RPMI8226 (cell line): Measurements from ENCODE around the gene PAX2.

Source experiments
- DNase-seq: peaks from one replicate; pipeline ENCODE4 v3.0.0-alpha.2; 2015

Gene PAX2

DNA sequence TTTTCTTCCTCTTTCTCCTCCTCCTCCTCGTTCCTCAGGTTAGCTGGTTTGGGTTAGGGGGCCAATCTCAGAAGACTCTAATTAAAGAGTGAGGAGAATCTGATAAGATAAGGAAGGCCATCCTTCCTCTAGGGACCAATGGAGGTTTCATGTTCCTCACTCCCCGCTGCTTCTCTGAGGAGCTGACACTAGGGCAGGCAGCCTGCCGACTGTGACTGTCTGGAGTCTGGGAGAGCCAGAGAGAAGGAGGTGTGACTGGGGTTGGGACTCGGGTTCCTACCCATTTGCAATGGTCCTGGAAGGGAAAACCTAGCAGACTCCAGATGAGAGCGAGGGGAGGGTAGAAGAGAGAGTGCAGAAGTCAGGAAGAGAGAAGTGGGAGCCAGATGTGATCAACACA is 15.3 kb downstream of the PAX2 start:
- no peak for DNase-seq

DNA sequence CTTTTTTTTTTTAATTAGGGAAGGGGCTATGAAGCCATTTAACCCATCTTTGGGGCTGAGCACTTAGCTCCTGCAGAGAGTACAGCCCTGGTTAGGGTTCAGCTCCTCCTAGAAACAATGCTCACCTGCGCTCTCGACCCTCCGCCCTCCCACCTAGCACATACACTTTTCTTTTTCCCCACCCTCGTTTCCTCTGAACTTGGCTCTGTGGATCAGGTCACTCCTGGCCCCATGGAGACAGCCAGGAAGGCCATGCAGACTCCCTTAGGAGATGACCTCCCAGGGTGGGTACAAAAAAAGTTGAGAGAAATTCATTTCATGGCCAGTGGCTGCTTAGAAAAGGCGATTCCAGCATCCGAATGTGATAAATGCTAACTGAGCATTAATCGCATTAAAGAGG is 15.8 kb downstream of the PAX2 start:
- no peak for DNase-seq

DNA sequence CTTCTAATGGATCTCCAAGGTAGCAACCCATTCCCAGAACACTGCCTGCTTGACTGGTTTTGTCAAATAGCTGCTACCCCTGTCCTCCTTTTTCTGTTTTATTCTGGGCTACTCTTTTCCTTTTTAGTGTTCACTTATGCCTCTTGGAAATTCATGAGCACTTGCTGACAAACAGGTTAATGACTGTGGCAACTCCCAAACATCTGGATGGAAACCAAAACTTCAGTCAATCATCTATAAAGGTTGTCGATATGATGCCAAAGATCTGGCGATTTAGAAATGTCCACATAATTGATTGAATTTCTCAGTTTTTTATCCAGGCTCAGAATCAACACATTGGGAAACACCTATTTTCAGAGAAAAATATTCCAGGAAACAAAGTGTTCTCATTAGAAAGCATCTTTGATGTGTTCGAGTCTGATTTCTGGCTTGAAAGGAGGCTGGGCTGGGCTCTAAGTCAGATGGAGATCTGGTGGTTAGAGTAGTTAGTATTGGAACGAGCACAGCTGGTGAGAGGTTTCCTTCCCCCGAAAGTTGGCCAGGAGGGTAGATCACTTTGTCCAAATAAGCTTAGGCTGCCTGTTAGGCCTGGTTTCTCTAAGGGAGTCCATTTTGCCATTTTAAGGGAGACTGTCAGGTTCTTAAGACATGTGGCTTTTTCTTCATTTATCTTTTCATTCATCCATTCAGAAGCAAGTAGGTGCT is 17.8 kb downstream of the PAX2 start:
- DNase-seq, result no peak

DNA sequence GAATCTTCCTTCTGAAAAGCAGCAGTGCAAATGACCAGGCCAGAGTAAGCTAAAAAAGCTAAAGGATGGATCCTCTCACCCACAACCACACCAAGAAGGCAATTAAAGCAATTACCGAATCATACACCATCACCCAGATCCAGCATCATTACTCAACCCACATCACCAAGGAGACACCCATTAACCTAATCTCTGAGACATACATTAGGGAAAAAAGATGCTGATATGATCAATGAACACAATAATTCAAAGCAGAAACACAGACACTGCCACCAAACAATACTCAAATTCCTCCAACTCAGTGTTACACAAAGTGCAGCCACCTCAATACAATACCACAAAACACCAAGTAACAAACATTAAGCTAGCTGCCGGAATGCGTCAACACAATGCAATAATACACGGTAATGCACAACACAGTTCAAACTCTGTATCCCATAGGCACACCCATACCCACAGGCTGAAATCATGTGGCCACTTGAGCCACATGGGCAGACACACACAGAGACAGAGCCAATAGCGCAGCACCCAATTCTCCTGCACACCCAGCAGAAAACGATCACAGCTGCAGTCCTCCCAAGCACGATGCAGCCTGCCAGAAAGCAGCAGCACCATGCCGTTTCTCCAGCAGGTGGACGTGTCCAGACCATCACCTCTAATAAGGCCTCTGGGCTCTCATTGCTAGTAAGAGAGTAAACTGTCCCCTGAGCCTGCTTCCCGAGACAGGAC is 21.5 kb downstream of the PAX2 start:
- peak; percentile 45 for DNase-seq

DNA sequence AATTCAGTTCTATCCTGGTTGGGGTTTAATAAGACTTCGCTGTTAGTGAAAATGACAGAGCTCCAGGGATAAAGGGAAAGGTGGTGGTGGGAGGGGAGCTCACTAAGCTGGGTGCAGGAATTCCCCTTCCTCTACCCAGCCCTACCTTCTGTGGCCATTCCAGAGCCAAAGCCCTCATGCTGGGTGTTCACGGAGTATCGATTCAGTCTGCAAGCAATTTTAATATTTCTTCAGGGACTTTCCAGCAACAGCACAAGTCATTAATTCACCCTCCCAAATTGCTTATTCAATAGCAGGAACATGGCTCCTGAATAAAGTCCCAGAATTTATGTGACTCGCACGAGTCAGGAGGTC is 22.0 kb downstream of the PAX2 start:
- no peak for DNase-seq

DNA sequence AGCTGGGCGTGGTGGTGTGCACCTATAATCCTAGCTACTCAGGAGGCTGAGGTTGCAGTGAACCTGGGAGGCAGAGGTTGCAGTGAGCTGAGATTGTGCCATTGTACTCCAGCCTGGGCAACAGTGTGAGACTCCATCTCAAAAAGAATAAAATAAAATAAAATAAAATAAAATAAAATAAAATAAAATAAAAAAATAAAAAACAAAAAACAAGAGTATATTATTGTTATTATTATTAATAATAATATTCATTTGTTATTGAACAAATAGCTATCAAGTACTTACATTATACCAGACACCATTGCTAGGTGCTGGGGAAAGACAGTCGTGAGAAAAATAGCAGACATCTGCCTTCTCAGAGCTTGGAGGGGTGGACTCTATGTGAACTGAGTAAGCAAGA is 24.1 kb downstream of the PAX2 start:
- DNase-seq, result no peak

DNA sequence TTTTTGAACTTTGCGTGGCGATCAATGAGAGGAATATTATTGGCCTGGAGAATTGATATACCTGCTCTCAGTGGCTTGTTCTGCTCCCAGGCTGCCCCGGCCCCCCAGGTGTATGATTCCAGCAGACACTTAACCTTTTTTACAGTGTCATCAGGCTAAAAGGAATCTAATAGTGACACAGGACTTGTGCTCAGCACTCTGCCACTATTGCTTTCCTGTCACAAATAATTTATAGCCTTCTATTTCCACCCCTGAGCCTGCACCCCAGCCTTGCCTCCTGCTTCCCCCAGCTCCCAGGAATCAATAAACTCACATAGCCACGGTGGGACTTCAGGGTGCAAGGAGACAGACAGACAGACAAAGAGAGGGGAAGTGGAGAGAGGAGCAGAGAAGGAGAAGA is 28.3 kb downstream of the PAX2 start:
- no peak for DNase-seq

DNA sequence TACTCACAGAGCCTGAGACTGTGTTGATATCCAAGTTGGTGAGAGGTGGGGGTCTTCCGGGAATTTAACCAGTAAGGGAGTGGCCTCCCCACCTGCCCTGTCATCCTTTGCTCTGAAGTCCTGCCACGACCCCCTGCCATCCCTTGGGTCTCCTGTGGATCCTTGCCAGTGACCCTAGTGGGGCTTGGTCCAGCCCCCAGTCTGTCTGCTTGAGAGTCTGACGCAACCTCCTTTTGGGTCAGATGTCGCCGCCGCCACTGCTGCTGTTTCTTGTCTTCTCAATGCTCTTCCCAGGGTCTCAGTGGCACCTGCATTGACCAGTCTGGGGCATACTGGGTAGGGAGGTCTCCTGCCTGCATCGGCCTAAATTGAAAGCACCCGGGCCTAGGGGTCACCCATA is 28.8 kb downstream of the PAX2 start:
- no peak for DNase-seq

DNA sequence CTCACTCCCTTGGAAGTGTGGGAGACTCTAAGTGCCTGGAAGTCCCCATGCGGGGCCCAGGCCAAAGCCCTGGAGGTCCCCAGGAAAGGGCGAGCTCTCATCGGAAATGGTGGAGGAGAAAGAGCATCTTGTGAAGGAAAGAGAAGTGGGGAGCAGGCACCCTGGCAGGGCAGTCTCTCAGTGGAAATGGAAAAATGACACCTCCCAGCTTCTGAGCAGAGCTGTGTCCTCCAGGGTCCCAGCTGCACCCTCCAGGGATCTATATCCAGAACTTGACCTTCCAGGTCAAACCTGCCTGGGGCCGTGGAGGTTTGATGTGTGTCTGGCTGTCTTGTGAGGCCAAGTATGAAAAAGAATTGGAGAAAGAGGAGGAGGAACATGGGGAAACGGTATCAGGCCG is 29.5 kb downstream of the PAX2 start:
- DNase-seq, result no peak

DNA sequence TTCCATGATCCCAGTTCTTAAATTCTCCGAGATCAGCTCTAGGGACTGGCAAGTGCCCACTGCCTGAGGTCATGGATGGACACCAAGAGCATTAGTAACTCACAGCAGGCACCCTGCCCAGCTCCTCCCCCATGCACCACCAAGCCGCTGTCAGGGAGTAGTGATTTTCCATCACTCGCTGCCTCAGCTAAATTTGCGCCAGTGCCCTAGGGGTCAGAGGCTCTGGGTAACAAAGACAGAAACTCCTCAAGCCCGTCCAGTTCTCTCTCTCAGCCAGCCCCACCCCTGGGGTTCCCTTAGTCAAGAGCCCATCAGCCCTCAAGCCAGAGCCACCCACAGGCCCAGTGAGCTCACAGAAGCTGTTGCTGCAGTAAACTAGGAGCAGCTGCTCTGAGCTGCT is 30.0 kb downstream of the PAX2 start:
- peak; percentile 54 for DNase-seq

DNA sequence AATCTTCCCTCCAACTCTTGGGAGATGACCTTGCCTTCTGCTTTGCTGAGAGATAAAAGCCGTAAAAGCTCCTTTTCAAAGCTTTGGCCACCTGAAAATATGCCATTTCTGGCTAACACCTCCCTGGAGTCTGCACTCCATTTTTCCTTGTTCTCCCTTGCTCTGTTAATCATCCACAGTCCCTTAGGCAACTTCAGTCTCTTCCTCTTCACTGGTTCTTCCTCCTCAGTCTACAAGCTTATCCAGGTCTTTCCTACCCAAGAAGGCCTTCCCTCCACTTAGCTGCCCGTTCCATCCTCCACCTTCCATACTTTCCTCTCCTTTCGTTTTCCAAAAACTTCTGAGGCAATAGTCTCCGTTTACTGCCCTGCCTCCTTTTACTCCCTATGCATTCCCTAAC is 30.5 kb downstream of the PAX2 start:
- DNase-seq, result no peak

DNA sequence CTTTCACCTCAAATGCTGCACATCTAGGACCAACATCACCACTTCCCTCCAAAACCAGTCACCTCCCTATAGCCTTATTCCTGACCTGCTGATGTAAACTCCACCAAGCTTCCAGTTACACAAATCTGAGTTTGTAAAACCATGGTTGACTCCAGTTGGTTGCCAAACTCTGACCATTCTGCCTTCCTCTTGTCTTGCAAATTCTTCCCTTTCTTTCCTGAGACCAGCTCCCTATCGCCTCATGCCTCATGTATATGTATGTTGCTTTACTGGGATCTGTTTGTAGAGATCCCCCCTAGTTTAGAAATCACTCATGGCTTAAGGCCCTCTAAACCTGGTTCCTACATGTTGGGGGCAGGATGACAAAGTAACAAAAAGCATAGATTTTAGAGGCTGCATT is 31.3 kb downstream of the PAX2 start:
- no peak for DNase-seq

DNA sequence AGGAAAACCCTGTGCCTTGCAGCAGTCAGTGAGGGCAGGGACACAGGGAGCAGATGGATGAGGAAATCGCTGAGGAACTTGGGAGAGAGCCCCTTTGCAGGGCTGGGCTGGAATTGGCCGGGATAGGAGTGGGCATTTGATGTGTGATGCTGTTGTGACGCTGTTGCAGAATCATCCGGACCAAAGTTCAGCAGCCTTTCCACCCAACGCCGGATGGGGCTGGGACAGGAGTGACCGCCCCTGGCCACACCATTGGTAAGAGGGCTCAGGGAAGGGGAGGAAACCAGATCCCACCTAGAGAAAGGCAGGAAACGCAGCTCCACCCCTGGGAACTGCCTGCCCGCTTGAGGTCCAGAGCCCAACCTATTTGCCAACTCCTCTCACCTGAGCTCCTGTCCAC is 33.9 kb downstream of the PAX2 start:
- DNase-seq, result no peak

DNA sequence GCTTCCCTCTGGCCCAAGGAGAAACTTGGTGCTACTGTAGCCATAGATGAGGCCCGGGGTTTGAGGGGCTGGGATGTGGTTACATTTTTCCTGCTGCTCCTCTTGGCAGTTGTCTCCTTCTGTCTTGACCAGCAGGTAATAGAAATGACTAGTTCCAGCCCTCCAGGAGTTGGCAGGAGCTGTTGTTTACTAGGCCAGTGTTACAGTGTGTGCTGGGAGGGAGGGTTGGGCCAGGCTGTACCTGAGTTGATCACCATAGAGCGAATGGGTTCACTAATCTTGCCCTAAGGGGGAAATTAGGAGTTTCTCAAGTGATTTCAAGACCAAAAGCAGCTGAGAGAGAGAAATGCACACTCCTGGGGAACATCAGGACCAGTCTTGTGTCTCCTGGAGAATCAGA is 34.9 kb downstream of the PAX2 start:
- no peak for DNase-seq

DNA sequence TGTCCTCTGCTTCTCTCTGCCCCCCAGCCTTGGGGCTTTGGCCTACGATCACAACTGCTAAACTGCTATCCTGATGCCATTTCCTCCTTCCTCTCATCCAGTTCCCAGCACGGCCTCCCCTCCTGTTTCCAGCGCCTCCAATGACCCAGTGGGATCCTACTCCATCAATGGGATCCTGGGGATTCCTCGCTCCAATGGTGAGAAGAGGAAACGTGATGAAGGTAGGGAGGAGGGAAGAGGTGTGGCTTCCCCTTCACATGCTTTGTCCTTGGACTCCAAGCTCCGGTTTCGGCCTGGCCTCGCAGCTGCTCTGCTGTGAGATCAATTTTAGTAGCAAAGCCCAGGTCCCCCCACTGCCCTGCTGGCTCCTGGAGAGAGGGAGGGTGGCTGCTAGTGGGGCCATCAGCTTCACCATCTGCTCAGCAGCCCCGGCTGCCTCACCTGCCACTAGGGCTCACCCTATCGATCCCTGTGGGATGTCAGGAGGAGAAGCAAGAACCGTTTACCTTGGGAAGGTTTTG is 35.8 kb downstream of the PAX2 start:
- no peak for DNase-seq

DNA sequence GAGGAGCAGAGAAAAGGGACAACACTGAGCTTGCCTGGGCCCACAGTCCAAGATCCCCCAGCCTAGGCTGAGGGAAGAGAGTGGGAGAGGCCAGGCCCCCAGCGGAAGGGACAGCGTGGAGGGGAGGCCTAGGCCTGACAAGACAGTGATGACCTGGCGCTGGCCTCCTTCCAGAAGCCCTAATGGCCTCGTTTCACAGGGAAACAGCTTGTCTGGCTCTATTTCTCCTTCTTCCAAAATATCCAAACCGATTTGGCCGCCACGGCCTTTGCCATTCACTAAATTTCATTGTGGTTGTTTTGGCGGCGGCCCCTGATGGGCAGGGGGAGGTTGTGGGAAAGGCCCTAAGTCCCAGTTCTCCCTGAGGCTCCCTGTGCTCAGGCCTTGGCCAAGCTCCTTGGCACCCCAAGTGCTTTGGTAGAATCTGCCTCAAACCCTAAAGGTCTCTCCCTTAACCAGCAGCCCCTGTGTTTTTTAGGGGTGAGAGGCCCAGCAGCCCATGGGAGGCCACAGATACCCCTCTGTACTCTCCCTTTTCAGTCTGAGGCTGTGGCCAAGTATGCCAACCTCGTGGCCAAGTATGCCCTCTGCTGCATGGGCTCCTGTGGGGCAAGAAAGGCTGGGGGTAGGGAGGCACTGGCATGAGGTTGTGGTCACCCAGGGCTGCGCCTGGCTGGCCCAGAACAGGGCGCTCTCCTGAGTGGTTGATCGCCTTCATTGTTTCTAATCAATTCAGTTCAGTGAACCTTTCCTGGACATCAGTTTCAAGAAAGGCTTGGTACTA is 37.3 kb downstream of the PAX2 start:
- no peak for DNase-seq

DNA sequence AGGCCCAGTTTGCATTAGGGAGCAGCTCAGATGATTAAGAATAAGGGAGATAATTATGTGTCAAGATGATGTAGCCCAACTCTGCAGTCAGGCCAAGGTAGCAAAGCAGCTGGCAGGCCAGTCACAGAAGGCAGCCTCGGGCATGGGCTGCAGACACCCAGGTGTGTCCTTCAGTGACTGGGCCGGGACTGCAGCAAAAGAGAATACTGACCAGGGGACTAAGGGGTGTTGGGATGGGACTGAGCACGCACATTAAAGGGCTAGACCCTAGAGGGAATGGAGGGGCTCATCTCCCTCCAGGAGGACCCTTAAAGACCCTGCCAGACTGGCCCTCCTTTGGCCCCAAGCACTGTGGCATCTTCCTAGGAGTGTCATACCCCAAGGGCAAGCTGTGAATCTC is 38.7 kb downstream of the PAX2 start:
- DNase-seq, result no peak

DNA sequence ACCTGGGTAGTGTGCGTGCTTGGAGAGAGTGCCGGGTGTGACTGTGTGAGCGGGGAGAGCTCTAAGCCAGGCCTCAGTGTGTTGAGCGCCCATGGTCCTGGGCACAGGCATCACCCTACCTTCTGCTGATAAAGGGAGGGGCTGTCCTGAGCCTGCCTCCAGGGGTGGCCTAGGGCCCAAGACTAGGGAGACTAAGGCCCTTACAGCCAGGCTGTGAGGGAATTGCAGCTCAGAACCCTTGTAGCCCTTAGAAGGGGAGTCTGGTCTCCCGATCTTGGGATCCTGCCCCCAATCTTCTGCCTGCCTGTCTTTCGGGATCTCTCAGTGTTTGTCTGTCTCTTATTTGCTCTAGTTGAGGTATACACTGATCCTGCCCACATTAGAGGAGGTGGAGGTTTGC is 41.2 kb downstream of the PAX2 start:
- DNase-seq, result no peak

DNA sequence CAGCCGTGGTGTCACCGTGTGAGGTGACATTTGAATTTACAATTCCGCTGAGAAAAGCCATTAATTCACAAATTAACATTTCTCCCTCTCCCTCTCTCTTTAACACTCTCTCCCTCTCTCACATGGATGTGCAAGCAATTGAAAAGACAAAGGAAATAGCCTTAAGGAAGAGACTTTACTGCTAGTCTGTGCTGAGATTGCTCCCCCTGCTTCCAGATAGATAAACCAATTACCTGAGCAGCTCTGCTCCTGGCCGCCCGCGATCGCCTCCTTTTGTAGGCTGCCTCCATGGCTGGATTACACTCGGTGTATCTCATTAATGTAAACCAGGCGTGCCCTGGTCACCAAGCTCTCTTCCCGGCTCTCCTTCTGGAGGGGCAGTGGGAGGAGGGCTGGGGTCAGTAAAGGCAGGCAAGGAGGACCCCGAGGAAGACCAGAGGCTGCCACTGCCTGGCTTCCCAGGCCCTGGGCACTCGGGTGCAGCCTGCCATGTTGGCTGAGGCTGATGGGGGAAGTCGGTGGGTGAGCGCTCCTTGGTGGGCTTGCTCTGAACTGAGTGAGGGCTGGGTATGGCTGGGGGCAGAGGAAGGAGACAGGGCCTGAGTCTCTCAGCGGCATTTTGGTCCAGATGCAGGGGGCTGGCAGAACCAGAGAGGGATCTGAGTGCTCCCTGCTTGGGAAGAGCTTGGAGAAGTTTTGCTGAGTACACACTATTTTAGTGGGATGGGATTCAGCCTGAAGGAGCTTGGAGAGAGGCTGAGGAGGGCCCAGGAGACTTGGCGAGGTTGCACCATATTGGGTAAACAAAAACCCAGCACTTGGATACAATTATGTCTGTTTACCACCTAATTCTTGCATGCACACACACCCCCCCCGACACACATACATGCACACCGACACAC is 42.9 kb downstream of the PAX2 start:
- no peak for DNase-seq

DNA sequence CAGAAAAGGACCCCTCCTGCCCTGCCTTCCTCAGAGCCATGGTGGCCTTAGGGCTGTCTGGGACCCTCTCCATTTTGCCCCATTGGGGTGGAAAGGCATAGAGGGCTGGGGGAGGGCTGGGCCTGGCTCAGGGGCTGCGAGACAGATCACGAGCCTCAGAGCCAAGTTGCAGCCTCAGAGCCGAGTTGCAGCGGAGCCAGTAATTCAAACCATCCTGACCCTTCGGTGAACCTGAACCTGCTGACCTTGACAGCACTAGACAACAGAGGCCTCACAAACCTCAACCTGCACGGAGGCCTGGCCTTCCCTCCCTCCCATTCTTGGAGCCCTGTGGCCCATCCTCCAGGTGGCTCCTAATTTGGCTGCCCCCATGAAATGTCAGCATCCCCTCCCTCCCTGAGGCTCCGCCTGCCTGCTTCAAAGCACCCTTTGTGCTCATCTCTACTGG is 45.4 kb downstream of the PAX2 start:
- no peak for DNase-seq

DNA sequence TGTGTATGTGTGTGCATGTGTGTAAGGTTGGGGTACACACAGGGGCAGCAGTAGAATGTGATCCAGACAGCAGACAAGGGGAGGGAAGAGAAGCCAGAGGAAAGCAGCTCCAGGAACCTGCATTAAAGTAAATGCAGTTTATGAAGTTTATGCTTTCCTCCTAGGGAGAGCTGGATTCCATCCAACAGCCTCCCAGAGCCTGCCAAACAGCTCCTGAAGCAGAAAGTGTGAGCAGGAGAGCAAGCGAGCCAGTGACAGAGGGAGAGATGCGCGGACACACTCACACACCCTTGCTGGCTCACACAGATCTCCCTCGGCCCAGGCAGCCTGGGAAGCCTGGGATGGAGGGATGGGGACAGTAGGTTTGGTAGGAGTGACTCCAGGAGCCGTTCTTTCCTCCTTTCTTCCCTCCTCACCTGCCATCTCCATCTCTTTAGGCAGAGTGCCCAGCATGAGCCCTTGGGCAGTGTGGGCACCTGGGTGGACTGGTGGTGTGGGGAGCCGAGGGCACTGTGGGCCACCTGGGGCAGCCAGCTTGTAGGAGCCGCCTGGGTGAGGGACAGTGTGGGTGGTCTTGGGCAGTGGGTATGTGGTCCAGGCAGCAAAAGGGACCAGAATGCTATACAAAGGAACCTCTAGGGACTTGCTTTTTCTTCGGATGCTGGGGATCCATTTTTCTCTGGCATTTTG is 46.1 kb downstream of the PAX2 start:
- no peak for DNase-seq

DNA sequence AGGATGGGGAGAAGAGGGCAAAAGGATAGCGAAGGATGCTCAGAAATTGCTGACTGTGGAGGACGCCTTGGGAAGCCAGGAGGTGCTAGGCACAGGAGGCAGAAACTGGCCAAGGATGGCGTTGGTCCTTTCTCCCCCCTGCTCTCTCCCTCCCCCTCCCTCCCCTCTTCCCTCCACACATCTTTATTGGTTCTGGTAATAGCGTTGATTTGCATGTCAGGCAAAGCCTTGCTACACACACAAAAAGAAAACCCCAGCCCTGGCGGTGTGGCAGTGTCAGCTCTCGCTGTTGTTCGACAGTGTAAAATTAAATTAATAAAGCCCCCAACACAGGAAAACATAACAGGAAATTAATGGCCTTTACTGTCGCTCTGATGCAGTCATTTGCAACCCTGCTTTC is 47.2 kb downstream of the PAX2 start:
- DNase-seq, result no peak
